SK-N-SH (cell line): ENCODE measurements around the gene THSD8.

Experiments
- CTCF ChIP-seq: fragments of 200-600 bp; sonication (generic); IDR thresholded peaks from 2 replicates; pipeline ENCODE4 v1.6.1; 2017; ENCODE audit warnings: antibody characterized with exemption, mild to moderate bottlenecking, moderate library complexity
- EP300 ChIP-seq, 2 experiments: IDR thresholded peaks; 2 replicates each; pipeline versions ENCODE4 v1.4.0 to v1.6.1; 2012; ENCODE audit warnings: borderline replicate concordance in 1 of 2, low read depth in 1 of 2, low read length in 1 of 2
- JUND ChIP-seq: IDR thresholded peaks from 2 replicates; pipeline ENCODE4 v1.4.0; 2012
- REST ChIP-seq: IDR thresholded peaks from 2 replicates; pipeline ENCODE4 v1.6.1; 2012; ENCODE audit warnings: mild to moderate bottlenecking, low read depth, low read length, moderate library complexity
- USF1 ChIP-seq: IDR thresholded peaks from 2 replicates; pipeline ENCODE4 v1.4.0; 2012; ENCODE audit warnings: low read depth, borderline replicate concordance

GRCh38 chr19:12791345-12792050 is 10.4 kb upstream of the THSD8 start, which contains the start of gene JUNB:
- TF ChIP-seq JUND = no peak; the same call in 1 of the 2 replicates
- TF ChIP-seq CTCF = no peak; the same call in 1 of the 2 replicates
- TF ChIP-seq REST = peak; percentile 75
- peak in 1 of 2 experiments; percentile 39; a peak in 1 of 4 replicates for TF ChIP-seq EP300 (IDR thresholded peaks at IDR 0.05; ENCODE audit: borderline replicate concordance in 1 of 2, low read depth in 1 of 2, low read length in 1 of 2)
- TF ChIP-seq USF1 = no peak
